Epithelial cell of prostate (primary cell): Measurements from ENCODE around the gene EGFLAM.

Experiments used
- DNase-seq: peaks from one replicate; pipeline ENCODE4 v3.0.0-alpha.2; 2011; ENCODE audit warnings: low read depth, low spot score
- H3K27ac ChIP-seq: fragments of 450-650 bp; 2 replicates; pipeline ENCODE4 v1.5.1; 2017; ENCODE audit warnings: mild to moderate bottlenecking

The EGFLAM gene

GRCh38 chr5:38263983-38264382, 5.6 kb downstream of the EGFLAM start:
- no peak for DNase-seq
- no peak overlapping the region for H3K27ac ChIP-seq

GRCh38 chr5:38265546-38266179, 7.3 kb downstream of the EGFLAM start:
- DNase-seq = no peak
- H3K27ac ChIP-seq = no peak overlapping the region

GRCh38 chr5:38267372-38267771, 9.0 kb downstream of the EGFLAM start:
- H3K27ac ChIP-seq = no peak overlapping the region
- no peak for DNase-seq

- no peak for DNase-seq
- no peak overlapping the region for H3K27ac ChIP-seq
Measured at GRCh38 chr5:38273626-38274025, 15.3 kb downstream of the EGFLAM start.

GRCh38 chr5:38274370-38274769, 16.0 kb downstream of the EGFLAM start:
- DNase-seq = no peak
- H3K27ac ChIP-seq = no peak overlapping the region

GRCh38 chr5:38284384-38284783, 26.0 kb downstream of the EGFLAM start:
- no peak for DNase-seq
- no peak overlapping the region for H3K27ac ChIP-seq

- no peak for DNase-seq
- no peak overlapping the region for H3K27ac ChIP-seq
Measured at GRCh38 chr5:38285226-38285625, 26.9 kb downstream of the EGFLAM start.

GRCh38 chr5:38286002-38286401, 27.6 kb downstream of the EGFLAM start:
- no peak overlapping the region for H3K27ac ChIP-seq
- DNase-seq = no peak

GRCh38 chr5:38287124-38287523, 28.8 kb downstream of the EGFLAM start:
- no peak overlapping the region for H3K27ac ChIP-seq
- DNase-seq = no peak

GRCh38 chr5:38289457-38289856, 31.1 kb downstream of the EGFLAM start:
- H3K27ac ChIP-seq = no peak overlapping the region
- DNase-seq = no peak

- H3K27ac ChIP-seq = no peak overlapping the region
- no peak for DNase-seq
Measured at GRCh38 chr5:38290028-38290653, 31.8 kb downstream of the EGFLAM start.

- H3K27ac ChIP-seq = no peak overlapping the region
- DNase-seq = peak; percentile 41
Measured at GRCh38 chr5:38291355-38291754, 33.0 kb downstream of the EGFLAM start.

- no peak overlapping the region for H3K27ac ChIP-seq
- no peak for DNase-seq
Measured at GRCh38 chr5:38292228-38292627, 33.9 kb downstream of the EGFLAM start.

- no peak overlapping the region for H3K27ac ChIP-seq
- no peak for DNase-seq
Measured at GRCh38 chr5:38295751-38296150, 37.4 kb downstream of the EGFLAM start.

GRCh38 chr5:38297830-38298608, 39.7 kb downstream of the EGFLAM start:
- H3K27ac ChIP-seq = no peak overlapping the region
- no peak for DNase-seq

GRCh38 chr5:38299585-38299984, 41.2 kb downstream of the EGFLAM start:
- no peak for DNase-seq
- H3K27ac ChIP-seq = no peak overlapping the region

- no peak overlapping the region for H3K27ac ChIP-seq
- DNase-seq = no peak
Measured at GRCh38 chr5:38305148-38305547, 46.8 kb downstream of the EGFLAM start.

GRCh38 chr5:38307845-38308244, 49.5 kb downstream of the EGFLAM start:
- no peak overlapping the region for H3K27ac ChIP-seq
- DNase-seq = no peak

GRCh38 chr5:38316544-38317224, 58.3 kb downstream of the EGFLAM start:
- H3K27ac ChIP-seq = no peak overlapping the region
- DNase-seq = no peak

GRCh38 chr5:38317868-38318267, 59.5 kb downstream of the EGFLAM start:
- DNase-seq = no peak
- H3K27ac ChIP-seq = no peak overlapping the region

GRCh38 chr5:38319491-38319890, 61.1 kb downstream of the EGFLAM start:
- H3K27ac ChIP-seq = no peak overlapping the region
- DNase-seq = no peak
